ENCODE data around the gene RGL2. TPM values are rescaled to one million over a fixed set of nuclear protein-coding genes. Genes with fewer than 3 reads are reported as not detected.

RGL2 gene
- polyA plus RNA-seq, 1 donor (not counting 4 experiments of a cell fraction or from before 2014, with no cell fraction given): 33.6 TPM

DNA sequence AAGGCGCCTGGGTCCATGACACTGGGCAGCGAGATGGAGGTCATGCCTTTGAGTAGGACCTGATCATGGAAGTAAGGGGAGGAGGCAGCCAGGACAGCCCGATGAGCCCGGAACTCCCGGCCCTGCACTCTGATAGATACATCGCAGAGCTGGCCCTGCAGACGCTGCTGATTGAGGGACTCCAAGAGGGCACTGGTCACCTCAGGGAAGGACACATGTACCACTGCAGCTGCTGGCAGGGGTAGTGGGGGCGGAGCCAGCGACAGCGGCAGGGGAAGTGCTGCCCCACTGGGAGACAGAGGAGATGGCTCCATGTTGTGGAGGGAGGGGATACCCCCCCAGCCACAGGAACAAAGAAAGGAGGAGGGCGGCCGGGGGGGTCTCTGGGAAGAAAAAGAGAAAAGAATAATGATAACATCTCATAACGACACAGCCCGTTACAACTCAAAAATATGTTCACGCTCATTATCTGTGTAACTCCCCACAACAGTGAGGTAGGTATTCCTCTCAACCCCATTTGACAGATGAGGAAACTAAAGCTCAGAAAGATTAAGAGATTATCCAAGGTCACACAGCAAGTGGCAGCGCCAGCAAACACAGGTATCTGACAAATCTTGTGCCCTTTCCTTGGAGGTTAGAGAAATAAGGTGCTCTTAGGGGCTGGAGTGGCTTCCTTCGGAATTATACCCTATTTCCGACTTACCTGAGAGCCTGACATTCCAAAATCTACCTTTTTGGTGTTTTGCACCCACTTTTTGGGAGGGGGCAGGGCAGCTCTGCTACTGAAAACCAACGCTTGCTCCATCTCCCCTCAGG is 18.1 kb upstream of the RGL2 start:
- Histone ChIP-seq H3K27ac (ENCODE audit: control insufficient read depth, insufficient read depth, low read length) (no peak overlapping the region), H3K79me2 (ENCODE audit: control insufficient read depth, insufficient read depth, low read length) (peaks cover 50% of the 10 kb centered on the region)
- FAIRE-seq: no peak

GRCh38 chr6:33315793-33316602 is 17.3 kb upstream of the RGL2 start:
- no peaks in the 10 kb centered on the region for H3K27me3 ChIP-seq (ENCODE audit: control insufficient read depth, extremely low read depth, insufficient read depth, low read length)
- peaks cover 50% of the 10 kb centered on the region for H3K79me2 ChIP-seq (ENCODE audit: control insufficient read depth, insufficient read depth, low read length)
- H4K20me1 ChIP-seq (ENCODE audit: control insufficient read depth, extremely low read depth, insufficient read depth, low read length): no peaks in the 10 kb centered on the region
- no peak overlapping the region for H2AFZ ChIP-seq (ENCODE audit: control insufficient read depth, low read length)
- H3K9me3 ChIP-seq (ENCODE audit: control insufficient read depth, low read depth, low read length): no peaks in the 10 kb centered on the region
- dilution Hi-C loops (cut with MboI; ENCODE audit: extremely low pct_ligation_motif_present, low sequenced_read_pairs): no loop called here
- DNase-seq (ENCODE audit: low read depth, low spot score) (no peak), FAIRE-seq (no peak)
- no peaks in the 10 kb centered on the region for H3K9me1 ChIP-seq (ENCODE audit: control insufficient read depth, extremely low read depth, insufficient read depth, low read length)
- H3K4me1 ChIP-seq (ENCODE audit: control insufficient read depth, extremely low read depth, insufficient read depth, low read length): peaks cover 39% of the 10 kb centered on the region
- H3K9ac ChIP-seq (ENCODE audit: control insufficient read depth, extremely low read depth, insufficient read depth, low read length): no peak overlapping the region
- TF ChIP-seq EZH2 (IDR thresholded peaks at IDR 0.05; ENCODE audit: low read length) (no peak), CTCF (optimal IDR thresholded peaks at IDR 0.05 in 1 of 3, IDR thresholded peaks at IDR 0.05 in 1 of 3, conservative IDR thresholded peaks at IDR 0.05 in 1 of 3; ENCODE audit: extremely low read depth in 1 of 3, insufficient read depth in 2 of 3, low read length in 3 of 3) (no peak)
- H3K4me2 ChIP-seq (ENCODE audit: control insufficient read depth, extremely low read depth, insufficient read depth, low read depth, low read length): no peak overlapping the region
- H3K27ac ChIP-seq (ENCODE audit: control insufficient read depth, insufficient read depth, low read length): no peak overlapping the region
- H3K36me3 ChIP-seq (ENCODE audit: control insufficient read depth in 2 of 2, extremely low read depth in 1 of 2, insufficient read depth in 2 of 2, low read length in 2 of 2): peaks cover 22 to 28% of the 10 kb centered on the region in 2 experiments
- H3K4me3 ChIP-seq (ENCODE audit: control insufficient read depth in 2 of 3, extremely low read depth in 1 of 3, insufficient read depth in 2 of 3, low read depth in 1 of 3, low read length in 3 of 3): no peak overlapping the region

More for the DNA sequence above, 18.1 kb upstream of the RGL2 start:
- TF ChIP-seq EZH2 (IDR thresholded peaks at IDR 0.05; ENCODE audit: low read length) (no peak), CTCF (optimal IDR thresholded peaks at IDR 0.05 in 1 of 3, IDR thresholded peaks at IDR 0.05 in 1 of 3, conservative IDR thresholded peaks at IDR 0.05 in 1 of 3; ENCODE audit: extremely low read depth in 1 of 3, insufficient read depth in 2 of 3, low read length in 3 of 3) (no peak)
- Histone ChIP-seq H3K27me3 (ENCODE audit: control insufficient read depth, extremely low read depth, insufficient read depth, low read length) (no peaks in the 10 kb centered on the region), H3K4me2 (ENCODE audit: control insufficient read depth, extremely low read depth, insufficient read depth, low read depth, low read length) (peak overlapping the region; percentile 65), H3K4me1 (ENCODE audit: control insufficient read depth, extremely low read depth, insufficient read depth, low read length) (peaks cover 44% of the 10 kb centered on the region), H2AFZ (ENCODE audit: control insufficient read depth, low read length) (no peak overlapping the region), H3K9me3 (ENCODE audit: control insufficient read depth, low read depth, low read length) (no peaks in the 10 kb centered on the region), H3K9ac (ENCODE audit: control insufficient read depth, extremely low read depth, insufficient read depth, low read length) (no peak overlapping the region), H3K36me3 (ENCODE audit: control insufficient read depth in 2 of 2, extremely low read depth in 1 of 2, insufficient read depth in 2 of 2, low read length in 2 of 2) (peaks cover 22 to 30% of the 10 kb centered on the region in 2 experiments), H3K9me1 (ENCODE audit: control insufficient read depth, extremely low read depth, insufficient read depth, low read length) (no peaks in the 10 kb centered on the region), H3K4me3 (ENCODE audit: control insufficient read depth in 2 of 3, extremely low read depth in 1 of 3, insufficient read depth in 2 of 3, low read depth in 1 of 3, low read length in 3 of 3) (peak overlapping the region; percentile 45 to 54 (median 48)), H4K20me1 (ENCODE audit: control insufficient read depth, extremely low read depth, insufficient read depth, low read length) (no peaks in the 10 kb centered on the region)
- no peak for DNase-seq (ENCODE audit: low read depth, low spot score)
- dilution Hi-C loops (cut with MboI; ENCODE audit: extremely low pct_ligation_motif_present, low sequenced_read_pairs): no loop called here
